GM20000 (cell line): Measurements from ENCODE around the gene CACNB4.
"Not testable (repeated sequence)": the region's sequence is repeated elsewhere in the genome, so short reads cannot be mapped to it uniquely, and the experiment has no call there.

Experiments
- DNase-seq: peaks from one replicate; pipeline ENCODE4 v3.0.0; 2012; ENCODE audit warnings: low spot score
- TF ChIP-seq, protein P1 (sequence below): IDR thresholded peaks from 2 replicates; pipeline ENCODE4 v1.5.1; 2012; ENCODE audit warnings: mild to moderate bottlenecking, control low read depth; ENCODE audit errors: extremely low read depth, missing control alignments

The CACNB4 gene

GRCh38 chr2:151916632-151917031 is 182.2 kb downstream of the CACNB4 start:
- DNase-seq, result no peak
- TF ChIP-seq, protein P1, sequence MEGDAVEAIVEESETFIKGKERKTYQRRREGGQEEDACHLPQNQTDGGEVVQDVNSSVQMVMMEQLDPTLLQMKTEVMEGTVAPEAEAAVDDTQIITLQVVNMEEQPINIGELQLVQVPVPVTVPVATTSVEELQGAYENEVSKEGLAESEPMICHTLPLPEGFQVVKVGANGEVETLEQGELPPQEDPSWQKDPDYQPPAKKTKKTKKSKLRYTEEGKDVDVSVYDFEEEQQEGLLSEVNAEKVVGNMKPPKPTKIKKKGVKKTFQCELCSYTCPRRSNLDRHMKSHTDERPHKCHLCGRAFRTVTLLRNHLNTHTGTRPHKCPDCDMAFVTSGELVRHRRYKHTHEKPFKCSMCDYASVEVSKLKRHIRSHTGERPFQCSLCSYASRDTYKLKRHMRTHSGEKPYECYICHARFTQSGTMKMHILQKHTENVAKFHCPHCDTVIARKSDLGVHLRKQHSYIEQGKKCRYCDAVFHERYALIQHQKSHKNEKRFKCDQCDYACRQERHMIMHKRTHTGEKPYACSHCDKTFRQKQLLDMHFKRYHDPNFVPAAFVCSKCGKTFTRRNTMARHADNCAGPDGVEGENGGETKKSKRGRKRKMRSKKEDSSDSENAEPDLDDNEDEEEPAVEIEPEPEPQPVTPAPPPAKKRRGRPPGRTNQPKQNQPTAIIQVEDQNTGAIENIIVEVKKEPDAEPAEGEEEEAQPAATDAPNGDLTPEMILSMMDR, result no peak

- not testable (repeated sequence) for DNase-seq
Measured at GRCh38 chr2:151915629-151916025, 183.2 kb downstream of the CACNB4 start.

- DNase-seq, result no peak
- TF ChIP-seq, protein P1, result no peak
Measured at GRCh38 chr2:151914989-151915628, 183.7 kb downstream of the CACNB4 start.

DNA sequence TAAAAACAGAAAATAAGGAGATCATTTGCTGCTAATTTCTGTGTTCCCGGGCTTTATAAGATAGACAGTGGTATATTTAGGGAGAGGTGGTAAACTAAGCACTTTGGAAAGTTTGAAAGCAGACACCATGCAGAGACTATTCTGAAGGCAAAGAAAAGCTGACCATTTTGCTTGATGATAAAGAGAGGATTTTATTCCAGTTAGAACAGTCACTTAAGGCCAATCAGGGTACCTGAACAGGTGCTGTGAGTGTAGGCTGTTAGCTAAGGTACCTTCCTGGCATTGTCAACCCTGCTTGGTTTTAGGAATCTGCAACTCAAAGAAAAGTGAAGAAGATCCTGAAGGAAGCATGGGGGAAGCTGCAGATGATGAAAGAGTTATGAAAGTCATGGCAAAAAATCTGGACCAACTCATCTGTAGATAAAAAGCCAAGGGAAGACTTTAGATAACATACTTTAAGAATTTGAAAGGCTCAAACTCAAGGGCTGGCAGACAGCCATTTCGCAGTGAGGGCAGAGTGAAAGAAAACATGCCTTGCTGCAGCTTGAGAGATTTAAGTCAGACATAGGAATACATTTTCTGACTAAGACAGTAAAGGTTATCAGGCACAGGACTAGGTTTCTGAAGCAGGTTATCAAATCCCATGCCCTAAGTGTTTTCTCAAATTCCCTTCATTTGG is 190.5 kb downstream of the CACNB4 start:
- TF ChIP-seq, protein P1, result no peak
- no peak for DNase-seq

GRCh38 chr2:151907286-151908203 is 191.3 kb downstream of the CACNB4 start:
- TF ChIP-seq, protein P1, result no peak
- DNase-seq, result no peak

DNA sequence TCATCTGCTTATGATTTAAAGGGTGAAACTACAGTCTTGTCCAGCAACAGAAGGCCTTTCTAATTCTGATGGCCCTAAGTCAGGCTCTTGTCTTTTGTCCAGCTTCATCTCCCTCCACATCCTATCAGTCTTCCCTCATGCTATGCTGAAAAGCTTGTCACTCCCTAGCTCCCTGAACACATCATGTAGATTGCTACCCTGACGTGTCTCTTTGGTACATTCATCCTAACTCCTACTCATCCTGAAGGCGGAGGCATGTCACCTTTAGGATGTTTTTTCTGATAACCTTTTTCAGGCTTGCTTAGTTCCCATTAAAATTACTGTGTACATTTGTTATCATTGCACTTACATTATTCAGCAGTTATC is 192.2 kb downstream of the CACNB4 start:
- TF ChIP-seq, protein P1, result no peak
- no peak for DNase-seq

GRCh38 chr2:151905963-151906632 is 192.7 kb downstream of the CACNB4 start:
- TF ChIP-seq, protein P1, result no peak
- DNase-seq, result peak; percentile 26
